Epidermal melanocyte (primary cell): ENCODE results near the gene RERE.
A peak's percentile ranks its signal among the peaks of the same experiment; 100 is the strongest.
"Not testable (repeated sequence)": the region's sequence is repeated elsewhere in the genome, so short reads cannot be mapped to it uniquely, and the experiment has no call there.

ENCODE experiments used
- DNase-seq: peaks from one replicate; pipeline ENCODE4 v3.0.0; 2011; ENCODE audit warnings: low spot score; ENCODE audit not compliant: insufficient read length

Gene RERE

DNA sequence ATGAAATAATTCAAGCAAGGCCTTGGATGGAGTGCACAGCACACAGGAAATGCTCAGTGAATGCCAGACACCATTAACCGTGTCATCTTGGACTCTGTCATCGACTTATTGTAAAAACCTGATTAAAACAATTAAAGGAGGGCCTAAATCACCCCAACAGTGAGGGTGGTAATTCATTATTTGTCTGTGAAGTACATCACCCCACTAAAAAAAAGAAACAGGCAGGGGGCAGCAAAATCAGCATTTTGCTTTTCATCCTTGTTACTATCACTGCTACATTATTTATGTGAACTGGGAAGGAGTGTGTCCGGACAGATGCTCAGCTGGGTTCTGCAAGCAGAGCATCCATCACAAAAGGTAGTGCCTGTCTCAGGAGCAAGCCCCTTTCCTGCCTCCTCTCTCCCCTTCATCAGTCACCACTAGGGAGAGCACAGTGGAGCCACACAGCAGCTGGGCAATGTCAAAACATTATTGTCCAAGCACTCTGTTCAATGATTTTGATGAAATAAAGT is 98.5 kb downstream of the RERE start:
- DNase-seq: no peak

DNA sequence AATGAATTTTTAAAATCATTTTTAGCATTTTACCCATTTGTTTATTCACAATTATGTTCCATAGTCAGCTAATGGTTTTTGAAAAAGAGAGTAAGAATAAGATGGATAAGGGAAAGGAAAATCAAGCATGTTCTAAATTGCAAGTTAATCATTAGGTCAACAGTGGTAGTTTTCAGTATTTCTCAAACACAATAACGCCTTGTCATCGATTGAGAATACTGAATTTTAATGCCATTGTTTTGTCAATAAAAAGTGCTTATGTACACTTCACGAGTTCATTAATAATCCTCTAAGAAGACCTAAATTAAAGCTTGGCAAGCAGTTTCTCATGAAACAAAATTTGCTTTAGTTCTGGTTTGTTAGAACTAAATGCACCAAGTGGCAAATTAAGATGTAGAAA is 100.3 kb downstream of the RERE start:
- DNase-seq: no peak

DNA sequence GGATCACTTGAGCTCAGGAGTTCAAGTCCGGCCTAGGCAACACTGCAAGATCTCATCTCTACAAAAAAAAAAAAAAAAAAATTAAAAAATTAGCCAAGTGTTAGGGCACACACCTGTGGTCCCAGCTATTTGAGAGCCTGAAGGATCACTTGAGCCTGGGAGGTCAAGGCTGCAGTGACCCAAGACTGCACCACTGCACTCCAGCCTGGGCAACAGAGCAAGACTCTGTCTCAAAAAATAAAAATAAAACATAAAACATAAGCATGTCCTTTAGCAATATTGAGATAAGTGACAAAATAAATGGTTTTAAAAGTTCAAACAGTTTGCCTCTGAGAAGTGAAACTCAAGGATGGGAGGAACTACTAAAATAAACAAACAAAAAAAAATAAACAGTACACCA is 101.2 kb downstream of the RERE start:
- DNase-seq: no peak

DNA sequence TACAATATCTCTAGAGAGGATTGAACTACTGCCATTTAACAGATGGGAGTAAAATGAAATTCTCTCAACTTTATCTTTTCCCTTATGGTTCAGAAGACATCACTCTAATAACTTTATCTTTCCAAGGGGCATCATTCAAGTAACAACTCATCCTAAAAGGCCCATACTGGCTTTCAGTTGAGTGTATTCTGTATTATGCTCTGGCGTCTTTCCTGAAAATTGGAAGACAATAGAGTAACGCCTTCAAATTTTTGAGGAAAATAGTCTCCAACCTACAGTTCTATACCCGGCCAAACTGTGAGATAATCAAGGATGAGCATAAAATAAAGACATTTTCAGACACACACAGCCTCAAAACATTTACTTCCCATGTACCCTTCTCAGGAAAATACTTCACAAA is 103.3 kb downstream of the RERE start:
- DNase-seq: no peak

DNA sequence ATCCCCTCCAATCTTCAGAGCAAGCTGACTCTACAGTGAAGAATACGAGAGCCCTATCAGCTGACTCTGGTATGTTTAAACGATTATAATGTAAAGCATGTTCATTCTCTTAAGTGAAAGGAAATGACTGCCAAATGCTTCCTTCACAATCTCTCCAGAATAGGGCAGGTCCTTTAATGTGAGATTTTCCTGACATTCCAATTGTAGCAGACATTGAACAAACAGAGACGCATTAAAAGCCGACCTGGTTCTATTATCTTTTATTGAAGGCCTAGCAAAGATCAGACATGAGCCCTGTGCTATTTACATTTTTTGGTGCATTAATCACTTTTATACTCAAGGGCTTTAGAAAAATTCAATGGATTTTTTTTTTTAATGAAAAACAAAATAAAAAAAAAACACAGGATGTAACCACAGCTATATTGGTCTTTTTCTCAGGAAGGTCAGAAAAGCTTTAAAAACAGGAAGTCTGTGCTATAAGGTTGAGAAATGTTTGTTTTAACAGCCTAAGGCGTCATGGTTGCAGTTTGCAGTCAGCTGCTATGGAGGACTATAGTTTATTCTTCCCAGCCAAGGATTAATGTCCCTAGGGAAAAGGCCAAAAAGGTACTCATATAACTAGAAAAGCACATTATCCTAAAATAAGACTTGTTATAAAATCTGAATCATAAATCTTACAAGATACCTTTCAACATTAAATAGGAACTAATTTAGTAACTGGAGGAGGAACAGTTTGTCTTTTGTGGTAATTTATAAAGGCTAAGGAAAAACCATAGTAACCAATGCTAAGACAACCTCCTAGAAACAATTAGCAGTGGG is 104.8 kb downstream of the RERE start:
- peak; percentile 56 for DNase-seq

DNA sequence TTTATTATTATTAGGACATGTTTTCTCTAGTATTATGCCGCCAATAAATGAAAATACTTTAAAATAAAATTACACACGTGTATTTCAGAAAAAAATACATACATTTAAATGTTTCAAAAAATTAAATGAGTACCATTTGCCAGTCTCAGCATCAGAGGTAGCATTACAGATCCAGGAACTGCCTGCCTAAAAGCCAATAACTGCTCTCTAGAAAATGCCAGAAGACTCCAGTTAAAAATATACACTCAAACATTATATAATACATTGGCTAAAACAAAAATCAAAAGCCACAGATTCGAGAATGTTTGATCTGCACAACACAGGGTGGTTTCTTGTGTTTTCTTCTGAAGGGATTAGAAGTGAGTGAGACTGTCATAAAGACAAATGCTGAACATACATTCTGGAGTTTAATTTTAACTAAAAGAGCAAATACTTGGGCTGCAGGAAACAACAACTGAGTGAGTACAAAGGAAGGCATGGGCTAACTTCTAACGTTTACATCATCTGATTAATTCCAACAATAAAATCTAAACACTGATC is 105.5 kb downstream of the RERE start:
- no peak for DNase-seq

DNA sequence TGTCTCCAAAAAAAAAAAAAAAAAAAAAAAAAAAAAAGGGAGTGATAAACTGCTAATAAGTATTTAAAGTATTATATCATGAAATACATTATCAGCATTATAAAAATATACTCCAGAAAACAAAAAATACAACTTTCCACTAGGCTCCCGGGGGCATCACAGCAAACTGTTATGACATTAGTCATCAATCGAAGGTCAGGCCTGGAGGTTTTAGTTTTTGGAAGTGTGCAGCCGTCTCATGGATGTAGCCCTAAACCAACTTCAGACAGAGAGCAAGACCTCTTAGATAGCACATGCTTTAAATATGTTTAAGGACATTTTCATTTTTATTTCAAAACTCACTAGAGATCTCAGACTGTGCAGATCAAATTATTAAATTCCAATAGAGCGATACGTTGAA is 106.3 kb downstream of the RERE start:
- no peak for DNase-seq

DNA sequence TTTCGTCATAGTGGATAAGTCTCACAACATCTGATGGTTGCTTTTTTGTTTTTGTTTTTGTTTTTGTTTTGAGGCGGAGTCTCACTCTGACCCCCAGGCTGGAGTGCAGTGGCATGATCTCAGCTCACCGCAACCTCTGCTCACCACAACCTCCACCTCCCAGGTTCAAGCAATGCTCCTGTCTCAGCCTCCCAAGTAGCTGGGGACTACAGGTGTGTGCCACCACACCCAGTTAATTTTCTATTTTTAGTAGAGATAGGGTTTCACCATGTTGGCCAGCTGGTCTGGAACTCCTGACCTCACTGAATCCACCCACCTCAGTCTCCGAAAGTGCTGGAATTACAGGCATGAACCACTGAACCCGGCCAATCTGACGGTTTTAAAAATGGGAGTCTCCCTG is 109.2 kb downstream of the RERE start:
- DNase-seq: no peak

DNA sequence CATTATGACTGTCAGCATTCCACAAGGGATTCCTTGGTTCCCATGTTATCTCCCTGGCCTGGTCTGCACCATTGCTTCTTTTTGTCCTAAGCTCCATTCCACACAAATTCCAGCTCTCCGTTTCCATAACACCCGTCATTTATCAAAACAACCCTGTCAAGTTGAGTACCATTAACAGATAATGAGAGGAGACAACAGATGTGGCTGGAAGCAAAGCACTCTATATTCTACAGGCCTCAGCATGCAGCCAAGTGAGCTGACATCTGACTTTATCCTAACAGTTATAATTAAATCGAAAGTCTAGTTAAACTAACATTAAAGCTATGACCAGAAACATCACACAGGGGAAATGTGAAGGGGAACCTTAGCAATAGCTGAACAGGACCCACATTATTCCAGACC is 110.4 kb downstream of the RERE start:
- DNase-seq: no peak

DNA sequence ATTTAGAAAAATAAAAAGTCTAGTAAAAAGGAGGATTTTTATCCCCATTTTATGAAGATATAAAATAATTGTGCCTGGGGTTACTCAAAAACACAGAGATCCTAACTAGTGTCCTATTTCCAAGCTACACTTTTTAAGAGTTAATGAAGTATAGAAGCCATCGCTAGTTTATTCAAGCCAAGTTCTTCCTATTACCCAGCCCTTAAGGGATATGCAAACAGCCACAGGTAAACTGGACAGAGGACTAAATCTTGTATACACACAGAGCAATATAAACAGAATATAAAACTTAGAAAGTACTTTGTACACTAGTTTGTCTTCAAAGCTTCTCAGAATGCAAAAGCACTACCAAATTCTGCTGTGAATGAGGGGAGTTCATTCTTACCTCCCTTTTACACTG is 111.1 kb downstream of the RERE start:
- no peak for DNase-seq

DNA sequence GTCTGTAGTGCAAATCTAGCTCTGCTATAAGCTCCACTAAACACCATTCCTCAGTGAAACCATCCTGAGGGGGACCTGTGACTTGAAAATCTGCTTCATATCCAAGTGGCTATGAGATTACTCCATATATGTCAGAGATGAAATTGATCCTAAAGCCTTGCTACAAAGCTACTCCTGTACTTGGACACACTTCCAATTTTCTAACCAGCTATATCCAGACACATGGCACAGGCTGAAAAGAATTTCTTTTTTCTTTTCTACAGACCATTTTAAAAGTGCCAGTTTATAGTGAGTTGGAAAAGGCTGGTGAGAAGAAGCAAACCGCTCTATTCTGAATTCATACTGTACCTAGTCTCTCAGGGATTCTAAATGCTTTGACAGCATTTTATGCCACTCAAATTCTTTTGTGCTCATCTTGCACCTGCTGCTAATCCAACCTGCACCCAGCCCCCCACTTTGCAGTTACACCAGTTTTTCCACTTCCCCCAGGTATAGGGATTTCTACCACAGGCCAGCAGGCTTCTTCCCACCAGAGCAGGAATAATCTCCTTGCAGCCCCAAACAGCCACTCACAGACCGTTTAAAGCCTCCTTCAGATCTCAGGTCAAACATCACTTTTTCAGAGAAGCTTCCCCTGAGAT is 112.5 kb downstream of the RERE start:
- no peak for DNase-seq

DNA sequence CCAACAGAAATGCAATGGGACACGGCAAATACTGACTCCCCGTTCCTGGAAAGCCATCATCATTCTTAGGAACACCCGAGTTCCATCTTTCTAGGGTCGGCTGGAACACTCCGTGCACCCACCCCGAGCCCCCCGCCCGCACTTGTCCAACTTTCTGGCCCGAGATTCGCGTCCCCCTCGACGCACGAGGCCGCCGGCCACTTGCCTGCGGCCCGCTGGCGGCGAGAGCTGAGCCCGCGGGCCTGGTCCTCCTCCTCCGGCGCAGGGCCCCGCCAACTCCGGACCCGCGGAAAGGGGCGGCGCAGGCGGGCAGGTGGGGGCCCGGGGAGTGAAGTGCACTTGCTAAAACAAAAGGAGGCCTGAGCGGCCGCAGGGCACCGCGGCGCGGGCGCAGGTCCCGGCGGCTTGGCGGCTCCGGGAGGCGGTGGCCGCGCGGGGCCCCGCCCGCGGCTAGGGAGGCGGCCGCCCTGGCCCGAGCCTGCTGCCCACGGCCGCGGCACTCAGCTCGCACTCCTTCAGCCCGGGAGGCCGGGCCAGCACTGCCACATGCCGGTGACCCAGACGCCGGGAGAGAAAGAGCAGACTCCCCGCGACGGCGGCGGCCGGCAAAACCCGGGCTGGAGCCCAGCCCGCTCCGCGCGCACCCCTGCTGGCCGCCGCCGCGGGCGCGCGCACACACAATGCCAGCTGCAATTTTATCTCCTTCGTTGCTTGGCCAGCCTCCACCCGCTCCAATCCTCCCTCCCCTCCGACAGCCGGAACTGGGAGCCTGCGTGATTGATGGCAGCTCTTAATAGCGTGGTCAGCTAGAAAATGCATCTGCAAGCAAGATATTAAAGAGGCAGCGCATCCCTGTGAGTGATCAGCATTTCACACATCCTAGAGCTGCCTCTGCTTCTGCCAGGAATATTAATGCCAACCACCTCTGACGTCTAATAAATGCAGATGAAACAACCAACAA is 114.3 kb downstream of the RERE start:
- DNase-seq: peak; percentile 87

DNA sequence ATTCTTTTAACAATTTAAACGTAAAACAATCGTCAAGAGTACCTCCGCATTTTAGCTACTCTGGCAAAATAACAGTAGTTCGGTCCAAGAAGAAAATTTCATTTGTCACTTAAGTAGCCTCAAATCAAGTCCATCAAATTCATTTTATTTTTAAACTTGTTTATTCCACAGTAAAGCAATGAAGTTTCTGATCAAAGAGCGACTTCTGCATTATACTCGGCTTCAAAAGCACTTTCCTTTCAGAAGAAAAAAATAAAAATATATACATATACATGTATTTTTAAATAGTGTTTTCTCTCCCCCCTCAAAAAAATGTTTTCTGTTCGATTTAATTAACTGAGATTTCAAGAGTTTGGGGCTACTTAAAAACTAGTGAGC is 115.0 kb downstream of the RERE start:
- no peak for DNase-seq

DNA sequence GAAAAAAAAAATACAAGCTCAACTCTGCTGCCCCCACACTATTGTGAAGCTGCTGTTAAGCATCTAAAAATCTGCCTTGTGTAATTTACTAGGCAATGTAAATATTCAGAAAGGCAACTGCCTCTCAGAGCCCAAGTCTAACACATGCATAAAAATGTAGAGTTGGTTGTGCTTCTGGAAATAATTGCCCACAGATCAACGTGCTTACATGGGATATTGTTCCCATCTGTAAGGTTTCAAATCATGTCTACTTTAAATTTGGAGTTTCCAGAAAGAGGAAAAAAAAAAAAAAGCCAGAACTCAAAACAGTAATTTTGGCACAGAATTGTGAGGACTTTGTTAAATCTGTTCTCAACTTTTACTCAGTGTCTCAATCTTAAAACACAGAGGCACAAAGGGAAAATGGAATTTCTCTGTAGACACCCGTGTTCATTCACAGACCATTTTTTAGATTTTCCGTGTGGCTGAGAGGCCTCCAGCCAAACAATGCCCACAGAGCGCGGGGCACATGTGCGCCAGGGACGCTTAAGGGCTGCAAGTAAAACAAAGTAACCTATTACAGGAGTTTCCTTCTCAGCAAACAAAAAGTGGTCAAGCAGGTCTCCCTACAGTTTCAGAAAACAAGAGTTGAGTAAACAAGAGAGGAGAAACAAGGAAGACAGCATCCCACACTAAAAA is 115.5 kb downstream of the RERE start:
- DNase-seq: no peak

DNA sequence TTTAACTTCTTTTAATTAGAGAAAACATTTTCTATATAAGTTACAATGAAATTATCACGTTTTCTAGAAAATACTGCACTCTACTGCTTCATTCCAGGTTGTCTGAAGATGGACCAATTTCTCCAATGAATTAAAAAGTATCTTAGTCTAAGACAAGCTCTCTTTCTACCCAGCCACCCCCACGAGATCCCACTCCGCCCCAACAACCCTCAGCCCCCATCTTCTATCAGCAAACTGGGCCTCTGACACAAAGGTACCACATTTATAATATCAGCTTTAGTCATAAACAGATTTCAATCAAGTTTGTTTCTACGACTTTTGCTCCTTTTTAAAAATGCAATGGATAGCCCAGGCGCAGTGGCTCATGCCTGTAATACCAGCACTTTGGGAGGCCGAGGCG is 117.8 kb downstream of the RERE start:
- no peak for DNase-seq

DNA sequence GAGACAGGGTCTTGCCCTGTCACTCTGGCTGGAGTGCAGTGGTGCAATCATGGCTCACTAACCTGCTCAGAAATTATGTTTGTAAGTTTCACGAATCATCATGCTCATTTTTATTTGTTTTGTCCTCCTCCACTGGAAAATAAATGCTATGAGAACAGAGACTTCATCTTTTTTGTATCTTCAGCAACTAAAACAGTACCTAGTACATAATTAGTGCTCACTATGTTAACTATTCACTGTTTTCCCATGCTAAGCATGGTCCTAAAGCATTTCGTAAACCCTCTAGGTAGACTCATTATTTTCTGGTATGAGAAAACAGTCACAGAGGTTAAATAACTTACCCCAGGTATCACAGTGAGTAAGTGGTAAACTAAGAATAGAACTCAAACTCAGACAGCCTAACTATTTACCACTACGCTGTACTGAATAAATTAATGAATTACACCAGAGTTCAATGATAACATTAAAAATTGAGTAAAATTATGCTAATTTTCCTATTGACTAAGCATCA is 118.4 kb downstream of the RERE start:
- no peak for DNase-seq

DNA sequence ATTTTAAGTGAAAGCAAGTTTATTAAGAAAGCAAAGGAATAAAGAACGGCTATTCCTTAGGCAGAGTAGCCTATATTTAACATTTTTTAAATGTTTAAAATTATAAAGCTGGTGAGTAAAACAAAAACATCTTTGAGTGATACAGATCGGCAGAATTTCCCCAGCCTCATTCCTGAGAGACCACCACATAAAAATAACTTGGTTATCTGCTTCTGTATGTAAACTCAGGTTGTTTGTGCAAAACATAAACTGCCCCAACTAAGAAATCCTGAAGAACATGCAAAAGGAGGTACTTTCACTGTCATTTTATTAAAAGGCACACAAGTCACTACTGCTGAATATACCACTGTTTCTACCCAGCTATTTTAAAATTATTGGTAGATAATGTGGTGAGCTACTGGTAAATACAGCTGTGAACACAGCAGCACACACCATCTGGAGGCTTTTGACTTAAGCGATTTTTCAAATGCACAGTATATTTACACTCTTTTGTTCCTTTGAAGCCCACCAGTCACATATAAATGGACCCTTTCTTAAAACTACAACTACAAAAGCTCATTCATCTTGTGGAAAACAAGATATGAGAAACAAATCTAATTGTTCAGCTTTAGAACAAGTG is 119.3 kb downstream of the RERE start:
- no peak for DNase-seq

DNA sequence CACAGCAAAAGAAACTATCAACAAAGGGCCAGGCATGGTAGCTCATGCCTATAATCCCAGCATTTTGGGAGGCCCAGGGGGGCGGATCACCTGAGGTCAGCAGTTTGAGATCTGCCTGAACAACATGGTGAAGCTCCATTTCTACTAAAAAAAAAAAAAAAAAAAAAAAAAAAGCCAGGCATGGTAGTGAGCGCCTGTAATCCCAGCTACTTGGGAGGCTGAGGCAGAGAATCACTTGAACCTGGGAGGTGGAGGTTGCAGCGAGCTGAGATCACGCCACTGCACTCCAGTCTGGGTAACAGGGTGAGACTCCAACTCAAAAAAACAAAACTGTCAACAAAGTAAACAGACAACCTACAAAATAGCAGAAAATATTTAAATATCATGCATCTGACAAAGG is 122.0 kb downstream of the RERE start:
- DNase-seq: not testable (repeated sequence)

DNA sequence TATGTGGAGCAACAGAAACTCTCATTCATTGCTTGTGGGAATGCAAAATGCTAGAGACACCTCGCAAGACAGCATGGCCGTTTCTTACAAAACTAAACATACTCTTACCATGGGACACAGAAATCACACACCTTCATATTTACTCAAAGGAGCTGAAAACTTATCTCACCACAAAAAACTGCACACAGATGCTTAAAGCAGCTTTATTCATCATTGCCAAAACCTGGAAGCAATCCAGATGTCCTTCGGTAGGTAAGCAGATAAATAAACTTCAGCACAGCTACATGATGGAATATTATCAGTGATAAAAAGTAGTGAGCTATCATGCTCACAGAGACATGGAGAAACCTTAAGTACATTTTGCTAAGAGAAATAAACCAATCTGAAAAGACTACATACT is 124.3 kb downstream of the RERE start:
- DNase-seq: no peak

DNA sequence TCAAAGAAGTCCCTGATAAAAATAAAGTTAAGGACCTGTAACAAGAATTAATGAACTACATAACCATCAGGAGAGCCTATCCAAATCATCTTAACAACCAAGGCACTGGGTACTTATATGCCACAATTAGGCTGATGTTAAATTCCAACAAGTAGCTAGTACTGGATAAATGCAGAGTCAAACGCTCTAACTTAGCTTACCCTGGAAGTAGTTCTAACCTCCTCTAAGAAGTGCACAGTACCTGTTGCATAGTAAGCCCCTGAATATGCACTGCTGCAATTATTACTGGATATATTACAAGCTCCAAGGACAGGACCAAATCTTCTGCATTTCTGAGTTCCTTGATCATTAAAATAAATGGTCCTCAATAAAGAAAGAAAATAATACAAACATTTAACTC is 125.8 kb downstream of the RERE start:
- DNase-seq: no peak

DNA sequence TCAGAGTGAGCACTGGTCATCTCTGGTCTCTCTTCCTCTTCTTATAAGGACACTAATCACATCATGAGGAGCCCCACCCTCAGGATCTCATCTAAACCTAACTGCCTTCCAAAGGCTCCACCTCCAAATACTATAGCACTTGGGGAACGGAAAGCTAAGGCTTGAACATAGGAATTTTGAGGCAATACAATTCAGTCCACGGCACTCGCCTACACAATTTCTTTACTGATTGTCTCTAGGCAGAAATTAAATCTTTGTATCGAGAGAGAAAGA is 127.3 kb downstream of the RERE start:
- DNase-seq: no peak
